Urinary bladder (tissue), 4 donors: Measurements from ENCODE around the gene BRD4. TPM values are rescaled to one million over a fixed set of nuclear protein-coding genes. Genes with fewer than 3 reads are reported as not detected.

Experiments used
- DNase-seq: peaks from one replicate; pipeline ENCODE4 v3.0.0-alpha.2; 2015; ENCODE audit errors: extremely low spot score
- H3K27ac ChIP-seq: one replicate; pipeline ENCODE4 v1.5.1; 2013; ENCODE audit warnings: low read depth, mild to moderate bottlenecking, moderate library complexity
- H3K36me3 ChIP-seq: one replicate; pipeline ENCODE4 v1.6.1; 2013; ENCODE audit warnings: mild to moderate bottlenecking, moderate library complexity; ENCODE audit not compliant: insufficient read depth
- H3K4me1 ChIP-seq: one replicate; pipeline ENCODE4 v1.6.1; 2013; ENCODE audit warnings: mild to moderate bottlenecking, moderate library complexity; ENCODE audit not compliant: insufficient read depth
- H3K4me3 ChIP-seq: one replicate; pipeline ENCODE4 v1.5.1; 2013; ENCODE audit warnings: low read depth, low read length
- WGBS: extraction: QIAGEN DNeasy Blood & Tissue Kit; methylation state at CpG from one replicate; pipeline ENCODE4 v1.1.7; 2013; 5-methylcytosine and 5-hydroxymethylcytosine counted together
- polyA plus RNA-seq: library from polyadenylated mRNA; stranded (reverse); fragments of 200-250 nt; gene quantifications from one replicate; pipeline ENCODE4 v1.2.3, GENCODE V29; 2013
- total RNA-seq: library from RNA; depleted of rRNA; stranded (reverse); fragments of >200 nt; gene quantifications from one replicate; pipeline ENCODE4 v1.2.3, GENCODE V29; 2014
- donor health status: healthy with polysubstance abuse.
- donor health status: healthy.

BRD4 gene
- total and polyA plus RNA-seq, 2 donors = 16.4 to 28.0 TPM

GRCh38 chr19:15200553-15201364 lies 131.6 kb downstream of the BRD4 start, which contains the start of gene NOTCH3:
Gene NOTCH3 (minus strand): TSS chr19:15200995. CDS start chr19:15200905, 90 bp downstream.
- H3K4me3 ChIP-seq = peak within 1 kb of the TSS; percentile 65
- H3K36me3 ChIP-seq = no peaks in the 10 kb centered on the region
- no peaks in the 10 kb centered on the region for H3K4me1 ChIP-seq
- peak within 1 kb of the TSS; percentile 75 for H3K27ac ChIP-seq
- DNase-seq = no peak
- WGBS = 2% methylated on average over 71 of the region's 74 CpGs

- no peak for DNase-seq
- peak overlapping the region; percentile 65 for H3K4me3 ChIP-seq
- WGBS = 6% methylated on average over 79 of the region's 82 CpGs
- H3K4me1 ChIP-seq = no peaks in the 10 kb centered on the region
- H3K36me3 ChIP-seq = no peaks in the 10 kb centered on the region
- H3K27ac ChIP-seq = peak overlapping the region; percentile 75
Measured at GRCh38 chr19:15199661-15200552, 132.4 kb downstream of the BRD4 start.

GRCh38 chr19:15198951-15199660 lies 133.2 kb downstream of the BRD4 start:
- H3K4me1 ChIP-seq = no peaks in the 10 kb centered on the region
- WGBS = 82% methylated on average over 15 of the region's 15 CpGs

GRCh38 chr19:15197942-15198341 lies 134.4 kb downstream of the BRD4 start:
- WGBS = 37% methylated on average over 8 of the region's 8 CpGs
- no peak for DNase-seq
- no peaks in the 10 kb centered on the region for H3K36me3 ChIP-seq
- H3K4me3 ChIP-seq = no peak overlapping the region
- H3K4me1 ChIP-seq = no peaks in the 10 kb centered on the region
- no peak overlapping the region for H3K27ac ChIP-seq

More at GRCh38 chr19:15198951-15199660, 133.2 kb downstream of the BRD4 start:
- no peak for DNase-seq
- Histone ChIP-seq H3K36me3 (no peaks in the 10 kb centered on the region), H3K4me3 (peak overlapping the region; percentile 65), H3K27ac (no peak overlapping the region)

DNA sequence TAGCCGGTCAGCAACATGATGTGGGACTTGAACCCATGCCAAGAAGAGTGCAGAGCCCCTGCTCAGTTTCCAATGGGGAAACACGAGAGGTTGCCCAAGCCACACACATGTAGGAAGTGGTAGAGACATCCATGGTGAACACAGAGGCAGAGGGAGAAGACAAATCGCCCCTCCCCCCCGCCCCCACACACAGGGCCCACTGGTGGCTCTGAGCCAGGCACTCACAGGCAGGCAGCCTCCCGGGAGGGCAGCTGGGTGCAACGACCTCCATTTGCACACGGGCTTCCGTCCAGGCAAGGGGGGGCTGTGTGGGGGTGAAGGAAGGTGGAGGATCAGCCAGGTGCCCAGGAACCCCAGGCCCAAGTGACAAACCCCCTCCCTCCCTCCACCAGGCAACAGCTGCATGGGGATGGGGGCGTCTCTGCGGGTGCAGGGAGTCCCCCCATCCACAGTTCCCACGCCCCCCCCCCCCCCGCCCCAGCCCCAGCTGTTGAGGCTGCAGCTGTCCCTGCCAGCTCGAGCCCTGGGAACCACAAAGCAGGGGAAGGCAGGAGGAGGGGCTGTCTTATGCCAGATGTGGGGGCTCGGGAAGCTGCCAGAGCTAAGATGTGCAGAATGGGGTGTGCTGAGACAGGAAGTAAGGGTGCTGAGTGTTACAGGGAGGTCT lies 134.9 kb downstream of the BRD4 start:
- DNase-seq = no peak
- 21% methylated on average over 14 of the region's 14 CpGs for WGBS
- Histone ChIP-seq H3K4me1 (no peaks in the 10 kb centered on the region), H3K4me3 (no peak overlapping the region), H3K27ac (no peak overlapping the region), H3K36me3 (no peaks in the 10 kb centered on the region)

DNA sequence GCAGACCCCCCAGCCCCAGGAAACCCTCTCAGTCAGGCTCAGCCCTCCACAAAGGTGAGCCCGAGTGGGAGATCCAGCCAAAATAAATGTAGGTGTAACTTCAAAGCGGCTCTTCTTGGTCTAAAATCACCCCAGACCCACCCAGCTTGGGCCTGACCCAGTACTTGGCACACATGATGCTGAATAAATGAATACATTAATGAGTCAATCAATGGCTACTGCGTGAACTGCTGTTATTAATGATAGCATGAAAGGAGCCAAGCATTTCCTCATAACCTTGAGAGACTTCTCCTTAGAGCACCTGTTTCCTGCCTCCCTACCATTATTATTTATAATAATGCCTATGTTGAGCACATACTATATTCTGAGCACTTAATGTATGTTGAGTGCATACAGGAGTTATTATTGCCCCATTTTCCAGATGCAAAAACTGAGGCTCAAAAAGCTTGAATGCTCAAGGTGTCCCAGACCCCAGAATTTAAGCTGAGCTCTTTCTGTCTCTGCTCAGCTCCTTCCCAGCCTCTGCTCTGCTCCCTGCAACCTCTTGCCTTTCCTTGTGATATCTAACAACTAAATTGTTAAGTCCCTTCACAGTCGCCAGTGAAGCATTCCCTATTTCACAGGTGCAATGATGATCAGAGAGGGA lies 135.9 kb downstream of the BRD4 start:
- DNase-seq = no peak
- Histone ChIP-seq H3K4me3 (no peak overlapping the region), H3K4me1 (no peaks in the 10 kb centered on the region), H3K27ac (peak overlapping the region; percentile 28), H3K36me3 (no peaks in the 10 kb centered on the region)
- 75% methylated on average over 4 of the region's 4 CpGs for WGBS

DNA sequence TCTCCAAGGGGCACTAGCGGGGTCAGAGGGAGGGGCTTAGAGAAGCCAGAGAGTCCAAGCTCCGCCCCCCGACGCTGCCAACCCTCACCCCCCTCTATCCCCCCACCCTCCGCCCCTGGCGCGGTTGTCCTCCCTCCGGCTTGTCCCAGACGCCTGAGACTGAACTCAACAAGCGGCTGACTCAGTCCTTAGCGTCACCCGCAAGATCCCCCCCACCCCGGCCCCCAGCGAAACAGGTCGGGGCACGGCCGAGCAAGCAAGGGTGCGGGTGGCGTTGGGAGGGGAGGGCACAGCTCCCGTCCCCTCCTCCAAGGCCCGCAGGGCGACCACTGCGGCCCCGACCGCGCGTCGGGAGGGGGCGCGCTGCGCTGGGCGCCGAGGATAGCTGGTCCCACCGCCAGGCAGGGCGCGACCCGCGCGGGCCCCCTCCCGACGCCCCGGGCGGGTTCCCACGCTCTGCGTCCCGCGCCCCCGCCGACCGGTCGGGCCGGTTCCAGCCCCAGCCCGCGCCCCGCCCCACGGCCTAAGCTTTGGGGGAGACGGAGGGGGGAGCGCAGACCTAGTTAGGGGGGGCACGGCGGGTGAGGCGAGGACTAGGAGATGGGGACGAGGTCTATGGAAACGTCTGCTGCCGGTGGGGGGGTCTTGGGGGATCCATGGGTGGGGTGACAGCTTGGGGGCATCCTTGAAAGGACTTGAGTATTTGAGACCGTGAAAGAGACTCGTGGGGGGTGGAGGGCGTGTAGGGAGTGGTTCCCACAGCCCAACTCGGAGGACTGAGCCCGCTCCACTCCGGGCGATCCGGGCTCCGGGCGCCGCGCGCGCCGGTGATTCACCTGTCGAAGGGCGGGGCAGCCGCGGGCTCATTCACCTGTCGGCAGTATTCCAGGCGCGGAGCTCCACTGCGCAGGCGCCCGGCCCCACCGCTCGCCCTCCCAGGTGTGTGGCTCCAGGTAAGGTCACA lies 136.7 kb downstream of the BRD4 start:
- H3K4me1 ChIP-seq = no peaks in the 10 kb centered on the region
- DNase-seq = peak; percentile 72

GRCh38 chr19:15194938-15195337 lies 137.4 kb downstream of the BRD4 start:
- no peak for DNase-seq
- no peaks in the 10 kb centered on the region for H3K36me3 ChIP-seq
- H3K27ac ChIP-seq = peak overlapping the region; percentile 38
- no peaks in the 10 kb centered on the region for H3K4me1 ChIP-seq
- WGBS = 59% methylated on average over 6 of the region's 6 CpGs
- H3K4me3 ChIP-seq = no peak overlapping the region

More for the DNA sequence above, 136.7 kb downstream of the BRD4 start:
- 7% methylated on average over 91 of the region's 91 CpGs for WGBS
- Histone ChIP-seq H3K36me3 (no peaks in the 10 kb centered on the region), H3K4me3 (peak overlapping the region; percentile 33), H3K27ac (peak overlapping the region; percentile 61)

DNA sequence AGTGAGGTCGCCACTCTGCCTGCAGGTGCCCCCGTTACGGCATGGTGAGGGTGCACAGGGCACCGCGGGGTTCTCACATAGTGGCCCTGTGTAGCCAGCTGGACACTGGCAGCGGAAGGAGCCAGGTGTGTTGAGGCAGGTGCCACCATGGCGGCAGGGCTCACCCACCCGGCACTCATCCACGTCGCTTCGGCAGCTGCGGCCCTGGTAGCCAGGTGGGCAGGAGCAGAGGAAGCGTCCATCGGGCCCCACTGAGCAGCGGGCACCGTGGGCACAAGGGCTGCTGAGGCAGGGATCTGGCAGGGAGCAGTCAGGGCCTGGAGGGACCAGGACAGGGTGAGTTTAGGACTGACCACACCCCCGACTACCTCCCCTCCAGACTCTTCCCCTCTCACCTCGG lies 140.4 kb downstream of the BRD4 start:
- DNase-seq = no peak
- H3K36me3 ChIP-seq = no peaks in the 10 kb centered on the region
- no peak overlapping the region for H3K27ac ChIP-seq
- 97% methylated on average over 18 of the region's 18 CpGs for WGBS
- no peaks in the 10 kb centered on the region for H3K4me1 ChIP-seq
- no peak overlapping the region for H3K4me3 ChIP-seq

DNA sequence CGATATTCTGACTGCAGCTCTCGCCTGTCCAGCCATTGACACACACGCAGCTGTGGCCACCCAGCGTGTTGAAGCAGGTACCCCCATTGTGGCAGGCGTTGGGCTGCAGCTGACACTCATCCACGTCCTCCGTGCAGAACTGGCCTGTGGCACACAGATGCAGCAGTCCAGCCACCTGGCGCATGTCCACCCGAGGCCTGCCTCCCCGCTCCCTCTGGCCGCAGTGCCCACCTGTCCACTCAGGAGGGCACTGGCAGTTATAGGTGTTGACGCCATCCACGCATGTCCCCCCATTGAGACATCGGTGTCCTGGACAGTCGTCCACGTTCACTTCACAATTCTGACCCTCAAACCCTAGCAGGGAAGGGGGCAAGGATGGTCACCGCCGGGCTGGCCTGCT lies 140.8 kb downstream of the BRD4 start:
- no peak for DNase-seq
- no peak overlapping the region for H3K27ac ChIP-seq
- 95% methylated on average over 18 of the region's 18 CpGs for WGBS
- H3K4me1 ChIP-seq = no peaks in the 10 kb centered on the region
- H3K36me3 ChIP-seq = no peaks in the 10 kb centered on the region
- no peak overlapping the region for H3K4me3 ChIP-seq

GRCh38 chr19:15188851-15189250 lies 143.5 kb downstream of the BRD4 start:
- 93% methylated on average over 24 of the region's 24 CpGs for WGBS
- no peaks in the 10 kb centered on the region for H3K4me1 ChIP-seq
- no peak overlapping the region for H3K4me3 ChIP-seq
- H3K36me3 ChIP-seq = no peaks in the 10 kb centered on the region
- H3K27ac ChIP-seq = no peak overlapping the region
- DNase-seq = no peak
